Measurements from ENCODE around the gene PRKCB.

Gene PRKCB

DNA sequence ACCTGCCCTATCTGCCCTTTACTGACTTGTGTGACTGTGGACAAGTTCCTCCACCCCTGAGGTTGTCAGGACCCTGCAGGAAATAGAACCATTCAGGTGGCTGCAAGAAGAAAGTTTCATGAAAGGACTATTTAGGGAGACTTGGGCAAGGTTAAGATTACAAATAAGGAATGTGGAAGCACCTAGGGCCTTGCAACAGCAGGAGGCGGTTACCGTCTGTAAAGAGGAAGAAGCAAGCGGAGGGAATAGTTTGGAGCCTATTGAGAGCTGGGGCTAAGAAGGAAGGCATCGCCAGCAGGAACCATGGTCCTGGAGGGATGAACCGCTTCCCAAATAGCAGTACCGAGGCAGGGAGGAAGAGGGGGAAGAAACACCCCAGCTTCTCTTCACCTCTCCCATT is 132.4 kb downstream of the PRKCB start:
- DNase-seq (ENCODE audit: low read depth) = no peak

GRCh38 chr16:23969468-23970297 is 133.9 kb downstream of the PRKCB start:
- DNase-seq (ENCODE audit: low read depth) = no peak

DNA sequence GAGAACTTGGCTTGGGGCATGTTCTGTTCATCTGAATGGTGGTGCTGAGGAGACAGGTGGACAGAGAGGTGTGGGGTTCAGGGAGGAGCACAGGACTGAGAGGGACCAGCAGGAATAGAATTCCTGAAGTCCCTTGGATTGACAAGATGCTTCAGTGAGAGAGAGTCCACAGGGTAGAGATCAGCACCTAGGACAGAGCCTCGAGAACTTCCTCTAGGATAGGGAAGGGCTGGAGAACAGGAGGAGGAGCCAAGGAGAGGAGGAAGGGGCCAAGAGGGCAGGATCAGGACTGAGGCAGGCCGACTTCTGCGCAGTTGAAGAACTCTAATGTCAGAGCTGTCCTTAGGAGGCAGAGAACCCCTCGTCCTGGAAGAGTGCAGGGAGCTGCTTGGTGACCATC is 138.4 kb downstream of the PRKCB start:
- no peak for DNase-seq (ENCODE audit: low read depth)

- DNase-seq (ENCODE audit: low read depth) = no peak
These were observed 139.5 kb downstream of the PRKCB start for GRCh38 chr16:23975293-23975692.

DNA sequence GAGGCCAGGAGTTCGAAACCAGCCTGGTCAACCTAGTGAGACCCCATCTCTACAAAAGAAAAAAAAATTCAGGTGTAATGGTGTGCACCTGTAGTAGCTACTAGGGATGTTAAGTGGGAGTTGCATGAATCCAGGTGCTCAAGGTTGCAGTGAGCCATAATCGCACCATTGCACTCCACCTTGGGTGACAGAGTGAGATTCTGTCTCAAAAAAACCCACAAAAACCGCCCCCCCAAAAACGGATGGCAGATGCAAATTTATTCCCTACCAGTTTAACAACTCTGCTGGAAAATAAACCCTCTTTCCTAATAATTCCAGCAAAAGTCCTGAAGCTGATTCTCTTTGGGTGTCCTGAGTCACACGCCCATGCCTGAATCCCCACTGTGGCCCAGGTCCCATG is 140.3 kb downstream of the PRKCB start:
- no peak for DNase-seq (ENCODE audit: low read depth)

DNA sequence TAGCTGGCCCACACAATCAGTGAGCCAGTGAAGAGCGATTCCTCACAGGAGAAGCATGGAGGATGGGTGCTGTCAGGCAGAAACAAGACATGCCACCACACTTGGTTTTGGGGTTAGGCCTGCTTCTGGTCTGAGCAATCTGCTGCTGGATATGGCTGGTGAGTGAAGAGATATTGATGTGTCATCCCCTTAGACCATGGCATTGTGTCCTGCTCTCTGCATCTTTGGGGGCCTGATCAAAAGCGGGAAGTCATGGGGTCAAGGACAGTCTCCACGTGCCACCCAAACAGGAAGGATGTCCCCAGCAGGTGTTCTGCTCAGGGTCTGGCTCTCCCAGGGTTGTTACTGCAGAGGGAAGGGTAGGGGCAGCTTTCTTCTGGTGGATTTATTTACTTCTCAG is 140.7 kb downstream of the PRKCB start:
- no peak for DNase-seq (ENCODE audit: low read depth)

DNA sequence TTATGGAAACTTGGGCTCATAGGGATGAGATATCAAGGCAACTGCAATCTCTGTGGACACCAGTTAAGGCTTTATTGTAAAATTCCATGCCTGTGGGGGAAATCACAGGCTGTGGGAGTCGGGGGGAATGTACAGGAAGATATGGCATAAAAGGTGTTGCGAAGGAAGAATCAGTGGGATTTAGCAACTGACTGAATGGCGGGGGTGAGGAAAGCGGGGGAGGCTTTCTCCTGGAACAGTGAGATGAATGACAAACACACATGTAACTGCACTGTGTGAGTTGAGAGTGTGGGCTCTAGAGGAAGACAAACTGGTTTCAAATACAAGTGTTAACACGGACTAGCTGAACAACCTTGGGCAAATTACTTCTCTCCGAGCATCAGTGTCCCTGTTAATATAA is 143.7 kb downstream of the PRKCB start:
- no peak for DNase-seq (ENCODE audit: low read depth)

DNA sequence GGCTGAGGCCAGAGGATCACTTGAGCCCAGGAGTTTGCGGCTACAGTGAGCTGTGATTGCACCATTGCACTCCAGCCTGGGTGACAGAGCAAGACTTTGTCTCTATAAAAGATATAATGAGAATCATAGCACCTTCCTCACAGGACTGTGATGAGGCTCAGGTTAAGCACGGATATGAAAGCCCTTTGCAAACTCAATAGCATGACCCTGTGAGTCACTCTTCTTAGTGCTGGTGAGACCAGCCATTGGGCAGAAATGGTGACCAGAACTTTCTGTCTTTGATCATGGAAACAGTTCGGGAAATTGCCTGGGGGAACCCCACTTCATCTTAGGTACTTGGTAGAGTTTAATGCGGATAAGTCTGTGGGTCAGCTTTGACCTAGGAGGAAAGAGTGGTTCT is 144.2 kb downstream of the PRKCB start:
- no peak for DNase-seq (ENCODE audit: low read depth)

GRCh38 chr16:23981429-23982399 is 145.9 kb downstream of the PRKCB start:
- DNase-seq (ENCODE audit: low read depth) = no peak

GRCh38 chr16:23986455-23986854 is 150.7 kb downstream of the PRKCB start:
- no peak for DNase-seq (ENCODE audit: low read depth)

- no peak for DNase-seq (ENCODE audit: low read depth)
These were observed 151.7 kb downstream of the PRKCB start for GRCh38 chr16:23987443-23987842.

DNA sequence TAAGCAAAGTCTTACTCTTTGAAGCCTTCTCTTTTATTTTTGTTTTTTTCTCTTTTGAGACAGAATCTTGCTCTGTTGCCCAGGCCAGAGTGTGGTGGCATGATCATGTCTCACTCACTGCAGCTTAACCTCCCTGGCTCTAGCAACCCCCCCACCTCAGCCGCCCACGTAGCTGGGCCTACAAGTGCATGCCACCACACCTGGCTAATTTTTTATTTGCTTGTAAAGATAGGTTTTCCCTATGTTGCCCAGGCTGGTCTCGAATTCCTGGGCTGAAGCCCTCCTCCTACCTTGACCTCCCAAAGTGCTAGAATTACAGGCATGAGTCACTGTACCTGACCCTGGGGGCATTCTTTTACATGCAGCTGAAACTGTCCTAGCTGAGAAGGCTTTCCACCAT is 154.7 kb downstream of the PRKCB start:
- DNase-seq (ENCODE audit: low read depth) = no peak

DNA sequence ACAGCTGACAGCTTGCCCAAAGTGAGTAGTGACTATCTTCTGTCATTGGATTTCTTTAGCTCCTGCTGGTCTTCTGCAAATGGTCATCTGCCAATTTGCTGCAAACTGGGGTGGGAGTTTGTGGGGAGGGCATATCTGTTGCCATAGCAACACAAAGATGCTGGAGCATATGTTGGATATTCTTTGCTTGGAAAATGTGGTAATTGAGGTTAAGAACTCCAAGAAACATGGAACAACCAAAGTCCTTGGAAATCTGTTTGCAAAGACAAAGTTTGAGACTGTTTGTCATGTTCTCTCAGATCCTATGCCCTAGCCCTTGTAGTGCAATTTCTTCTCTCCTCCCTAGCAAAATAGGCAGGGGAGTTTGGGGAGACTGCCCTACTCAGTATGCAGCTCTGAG is 155.3 kb downstream of the PRKCB start:
- no peak for DNase-seq (ENCODE audit: low read depth)

- no peak for DNase-seq (ENCODE audit: low read depth)
These were observed 158.8 kb downstream of the PRKCB start for GRCh38 chr16:23994615-23995014.

DNA sequence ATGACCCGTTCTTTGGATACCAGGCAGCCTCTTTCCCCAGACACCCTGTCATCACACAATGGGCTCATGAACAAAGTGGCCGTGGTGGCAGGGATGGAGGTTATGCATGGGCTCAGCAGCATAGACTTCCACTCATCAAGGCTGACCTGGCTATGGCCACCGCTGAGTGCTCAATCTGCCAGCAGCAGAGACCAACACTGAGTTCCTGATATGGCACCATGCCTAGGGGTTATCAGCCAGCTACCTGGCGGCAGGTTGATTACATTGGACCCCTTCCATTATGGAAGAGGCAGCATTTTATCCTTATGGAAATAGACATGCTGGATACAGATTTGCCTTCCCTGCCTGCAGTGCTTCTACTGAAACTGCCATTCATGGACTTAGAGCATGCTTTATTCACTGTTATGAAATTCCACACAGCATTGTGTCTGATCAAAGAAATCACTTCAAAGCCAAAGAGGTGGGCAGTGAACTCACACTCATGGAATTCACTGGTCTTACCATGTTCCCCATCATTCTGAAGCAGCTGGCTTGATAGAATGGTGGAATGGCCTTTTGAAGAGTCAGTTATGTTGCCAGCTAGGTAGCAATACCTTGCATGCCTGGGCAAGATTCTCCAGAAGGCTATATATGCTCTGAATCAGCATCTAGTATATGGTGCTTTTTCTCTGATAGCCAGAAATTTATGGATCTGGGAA is 160.6 kb downstream of the PRKCB start:
- no peak for DNase-seq (ENCODE audit: low read depth)

DNA sequence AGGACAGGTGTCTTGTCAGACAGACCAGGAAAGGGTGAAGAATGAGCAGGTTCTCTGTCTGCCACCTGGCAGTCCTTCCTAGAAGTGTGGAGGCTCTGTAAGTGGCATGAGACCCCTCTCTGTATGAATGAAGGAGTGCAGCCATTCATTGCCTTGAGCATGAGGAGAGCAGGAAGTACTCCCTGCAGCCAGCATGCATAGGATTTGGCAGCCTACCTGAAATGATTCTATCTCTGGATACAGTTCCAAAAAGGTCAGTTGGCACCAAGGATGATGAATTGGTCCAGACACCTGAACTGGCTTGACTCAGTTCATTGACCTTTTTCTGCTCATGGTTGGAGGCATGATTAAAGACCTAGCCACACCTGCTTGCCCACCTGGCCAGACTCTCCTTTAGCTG is 163.0 kb downstream of the PRKCB start:
- DNase-seq (ENCODE audit: low read depth) = no peak

DNA sequence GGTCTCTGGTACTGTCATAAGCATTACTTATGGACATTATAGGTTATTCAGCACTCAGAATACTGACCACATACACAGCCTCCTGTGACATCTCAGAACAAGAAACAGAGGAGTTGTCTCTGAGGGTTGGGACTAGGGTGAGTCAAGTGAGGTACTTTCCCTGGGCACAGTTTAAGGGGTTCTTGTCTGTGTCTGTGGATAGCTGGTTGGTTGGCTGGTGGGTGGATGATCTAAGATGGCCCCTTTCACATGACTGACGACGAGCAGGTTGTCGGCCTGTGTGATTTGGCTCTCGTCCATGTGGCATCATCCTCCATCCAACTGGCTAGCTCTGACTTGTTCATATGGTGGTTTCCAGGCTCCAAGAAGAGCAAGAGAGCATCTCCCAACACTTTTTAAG is 163.9 kb downstream of the PRKCB start:
- no peak for DNase-seq (ENCODE audit: low read depth)

DNA sequence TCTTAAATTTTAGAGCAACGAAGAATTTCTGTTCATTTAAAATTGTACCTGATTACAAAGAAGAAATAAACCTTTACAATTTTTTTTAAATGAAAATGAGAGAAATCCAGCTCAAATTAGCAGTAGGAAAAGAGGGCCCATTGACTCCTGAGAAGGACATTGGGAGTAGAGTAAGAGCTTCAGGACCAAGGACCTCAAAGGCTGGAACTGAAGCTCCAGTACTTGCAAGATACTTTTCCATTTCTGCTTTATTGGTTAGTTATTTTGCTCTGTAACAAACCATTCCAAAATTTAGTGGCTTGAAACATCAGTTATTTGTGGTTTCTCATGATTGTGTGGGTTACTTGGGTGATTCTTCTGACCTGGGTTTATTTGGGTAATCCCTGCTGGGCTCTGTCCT is 165.9 kb downstream of the PRKCB start:
- DNase-seq (ENCODE audit: low read depth) = no peak

DNA sequence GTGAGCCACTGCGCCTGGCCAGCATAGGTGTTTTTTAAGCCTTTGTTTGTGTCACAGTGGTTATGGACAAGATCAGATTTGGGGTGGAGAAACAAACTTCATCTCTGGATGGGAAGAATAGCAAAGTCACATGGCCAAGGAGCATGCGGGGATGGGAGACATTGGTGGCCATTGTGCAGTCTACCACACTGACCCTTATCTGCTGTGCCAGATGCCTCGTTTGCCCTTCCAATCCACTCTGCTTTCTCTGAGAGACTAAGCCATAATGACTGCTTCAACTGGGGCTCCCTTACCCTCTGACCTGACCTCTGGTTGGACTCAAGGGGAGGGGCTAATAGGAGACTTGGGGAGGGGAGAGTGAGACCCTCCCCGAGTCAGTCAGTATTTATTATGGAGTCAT is 166.8 kb downstream of the PRKCB start:
- DNase-seq (ENCODE audit: low read depth) = no peak

DNA sequence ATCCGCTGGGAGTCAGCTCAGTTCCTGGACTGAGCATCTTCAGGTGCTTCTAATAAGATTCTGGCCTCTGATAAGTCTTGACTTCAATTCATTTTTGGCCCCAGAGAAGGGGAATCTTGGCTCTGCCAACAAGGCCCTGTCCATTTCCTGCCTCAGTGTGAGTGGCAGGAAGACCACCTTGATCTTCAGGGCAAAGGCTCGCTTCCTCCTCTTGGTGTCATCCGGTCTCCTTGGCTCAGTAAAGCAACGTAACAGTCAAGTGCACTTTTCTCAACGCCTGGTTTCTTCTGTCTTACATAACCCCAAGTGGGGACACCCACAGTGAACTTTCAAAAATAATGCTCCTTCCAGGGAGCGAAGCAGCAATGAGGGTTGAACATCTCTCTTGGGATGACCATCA is 169.8 kb downstream of the PRKCB start:
- DNase-seq (ENCODE audit: low read depth) = no peak

- no peak for DNase-seq (ENCODE audit: low read depth)
These were observed 171.6 kb downstream of the PRKCB start for GRCh38 chr16:24007391-24007790.

GRCh38 chr16:24007934-24008333 is 172.2 kb downstream of the PRKCB start:
- DNase-seq (ENCODE audit: low read depth) = no peak

DNA sequence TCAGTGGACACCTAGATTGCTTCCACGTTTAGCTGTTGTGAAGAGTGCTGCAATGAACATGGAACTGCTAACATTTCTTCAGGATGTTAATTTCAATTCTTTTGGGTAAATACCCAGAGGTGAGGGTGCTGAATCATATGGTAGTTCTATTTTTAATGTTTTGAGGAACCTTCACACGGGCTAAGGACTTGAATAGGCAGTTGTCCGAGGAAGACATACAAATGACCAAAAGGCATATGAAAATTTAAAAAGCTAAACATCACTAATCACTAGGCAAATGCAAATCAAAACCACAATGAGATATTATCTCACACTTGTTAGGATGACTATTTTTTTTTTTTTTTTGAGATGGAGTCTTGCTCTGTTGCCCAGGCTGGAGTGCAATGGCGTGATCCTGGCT is 173.3 kb downstream of the PRKCB start:
- no peak for DNase-seq (ENCODE audit: low read depth)

Data from activated gamma-delta T cell treated with anti-CD3 and anti-CD28 coated beads, Interleukin-2, amount 50 U/mL, for 16 hours (primary cell).